KOPT-K1 (cell line): ENCODE measurements around the gene DLGAP1.
A peak's percentile ranks its signal among the peaks of the same experiment; 100 is the strongest.

Experiments
- H3K27ac ChIP-seq: fragments of 200-600 bp; sonication (generic); 2 replicates; pipeline ENCODE4 v1.5.1; 2016; ENCODE audit warnings: antibody characterized with exemption, mild to moderate bottlenecking, low read depth, low read length; ENCODE audit not compliant: poor library complexity, severe bottlenecking
- H3K36me3 ChIP-seq: fragments of 200-600 bp; sonication (generic); 2 replicates; pipeline ENCODE4 v1.5.1; 2017; ENCODE audit warnings: antibody characterized with exemption, mild to moderate bottlenecking, low read length, moderate library complexity; ENCODE audit not compliant: insufficient read depth
- H3K9me3 ChIP-seq: fragments of 200-600 bp; sonication (generic); 2 replicates; pipeline ENCODE4 v1.5.1; 2017; ENCODE audit warnings: antibody characterized with exemption, low read length, mild to moderate bottlenecking; ENCODE audit not compliant: insufficient read depth, poor library complexity, severe bottlenecking

DLGAP1 gene

GRCh38 chr18:3649135-3649632 is 805.9 kb downstream of the DLGAP1 start:
- H3K9me3 ChIP-seq, result no peaks in the 10 kb centered on the region
- H3K27ac ChIP-seq, result no peak overlapping the region

GRCh38 chr18:3648641-3649040 is 806.5 kb downstream of the DLGAP1 start:
- no peaks in the 10 kb centered on the region for H3K36me3 ChIP-seq
- no peak overlapping the region for H3K27ac ChIP-seq
- no peaks in the 10 kb centered on the region for H3K9me3 ChIP-seq

More at GRCh38 chr18:3649135-3649632, 805.9 kb downstream of the DLGAP1 start:
- no peaks in the 10 kb centered on the region for H3K36me3 ChIP-seq

GRCh38 chr18:3648200-3648599 is 806.9 kb downstream of the DLGAP1 start:
- H3K27ac ChIP-seq, result no peak overlapping the region
- H3K9me3 ChIP-seq, result no peaks in the 10 kb centered on the region
- no peaks in the 10 kb centered on the region for H3K36me3 ChIP-seq

- Histone ChIP-seq H3K36me3 (no peaks in the 10 kb centered on the region), H3K27ac (no peak overlapping the region)
These were observed 807.5 kb downstream of the DLGAP1 start for GRCh38 chr18:3647636-3648035.

GRCh38 chr18:3645384-3646156 is 809.5 kb downstream of the DLGAP1 start:
- no peak overlapping the region for H3K27ac ChIP-seq
- H3K9me3 ChIP-seq, result no peaks in the 10 kb centered on the region
- H3K36me3 ChIP-seq, result no peaks in the 10 kb centered on the region

More at GRCh38 chr18:3647636-3648035, 807.5 kb downstream of the DLGAP1 start:
- H3K9me3 ChIP-seq, result no peaks in the 10 kb centered on the region

GRCh38 chr18:3634250-3634939 is 820.7 kb downstream of the DLGAP1 start:
- H3K27ac ChIP-seq, result no peak overlapping the region
- no peaks in the 10 kb centered on the region for H3K36me3 ChIP-seq
- no peaks in the 10 kb centered on the region for H3K9me3 ChIP-seq

GRCh38 chr18:3631887-3632286 is 823.2 kb downstream of the DLGAP1 start:
- no peak overlapping the region for H3K27ac ChIP-seq
- no peaks in the 10 kb centered on the region for H3K9me3 ChIP-seq
- no peaks in the 10 kb centered on the region for H3K36me3 ChIP-seq

- H3K9me3 ChIP-seq, result no peaks in the 10 kb centered on the region
- H3K27ac ChIP-seq, result no peak overlapping the region
- no peaks in the 10 kb centered on the region for H3K36me3 ChIP-seq
These were observed 828.1 kb downstream of the DLGAP1 start for GRCh38 chr18:3626929-3627458.

GRCh38 chr18:3625742-3626091 is 829.4 kb downstream of the DLGAP1 start:
- H3K27ac ChIP-seq, result no peak overlapping the region
- H3K36me3 ChIP-seq, result no peaks in the 10 kb centered on the region
- H3K9me3 ChIP-seq, result no peaks in the 10 kb centered on the region

GRCh38 chr18:3624935-3625741 is 830.0 kb downstream of the DLGAP1 start:
- Histone ChIP-seq H3K36me3 (no peaks in the 10 kb centered on the region), H3K27ac (peak overlapping the region; percentile 21), H3K9me3 (no peaks in the 10 kb centered on the region)

- Histone ChIP-seq H3K9me3 (no peaks in the 10 kb centered on the region), H3K27ac (peak overlapping the region; percentile 21), H3K36me3 (no peaks in the 10 kb centered on the region)
These were observed 830.6 kb downstream of the DLGAP1 start for GRCh38 chr18:3624546-3624934.

- Histone ChIP-seq H3K9me3 (no peaks in the 10 kb centered on the region), H3K36me3 (no peaks in the 10 kb centered on the region), H3K27ac (peak overlapping the region; percentile 21)
These were observed 831.1 kb downstream of the DLGAP1 start for GRCh38 chr18:3623769-3624545.

- Histone ChIP-seq H3K36me3 (no peaks in the 10 kb centered on the region), H3K9me3 (no peaks in the 10 kb centered on the region), H3K27ac (no peak overlapping the region)
These were observed 834.7 kb downstream of the DLGAP1 start for GRCh38 chr18:3620146-3621119.
